Body of pancreas (tissue), 4 donors: ENCODE data around the gene SH2D4B.

Experiments used
- POLR2A ChIP-seq, 3 donors: fragments of 450-650 bp; IDR thresholded peaks; one replicate each; pipeline ENCODE4 v1.6.1; 2016; ENCODE audit warnings: antibody characterized with exemption in 3 of 3, mild to moderate bottlenecking in 2 of 3
- TF ChIP-seq, protein P1 (sequence below), 7 experiments: fragments of 450-650 bp in 4 of 7; fragments of 200-600 bp in 3 of 7; sonication (generic) in 3 of 7; IDR thresholded peaks; one replicate each; pipeline ENCODE4 v1.5.1; 2016 to 2019; ENCODE audit warnings: antibody characterized with exemption in 7 of 7

DNA sequence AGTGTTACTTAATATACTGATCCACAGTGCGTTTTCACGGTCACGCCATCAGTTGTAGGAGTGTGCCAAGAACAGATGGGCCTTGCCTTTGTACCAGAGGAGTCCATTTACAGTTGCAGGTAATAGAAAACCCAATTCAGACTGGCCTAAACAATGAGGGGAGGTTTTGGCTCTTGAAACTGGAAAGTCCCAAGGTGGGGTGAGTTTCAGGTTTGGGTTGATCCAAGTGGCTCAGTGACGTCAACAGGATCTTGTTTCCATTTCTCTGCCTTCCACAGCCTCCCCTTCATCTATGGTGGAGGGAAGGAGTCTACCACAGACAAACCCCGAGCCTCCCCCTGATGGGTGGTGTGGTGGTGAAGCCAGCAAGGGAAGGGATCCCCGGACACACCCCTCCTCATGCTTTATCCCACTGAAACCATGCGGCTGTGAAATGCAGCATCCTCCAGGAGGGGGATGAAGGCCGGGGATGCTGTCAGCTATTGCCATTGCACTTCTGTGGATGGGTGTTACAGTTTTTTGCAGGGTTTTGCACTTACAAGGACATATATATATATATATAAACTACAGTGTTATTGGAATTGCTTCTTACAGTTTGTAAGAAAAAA lies 14.8 kb upstream of the SH2D4B start:
- TF ChIP-seq, protein P1, sequence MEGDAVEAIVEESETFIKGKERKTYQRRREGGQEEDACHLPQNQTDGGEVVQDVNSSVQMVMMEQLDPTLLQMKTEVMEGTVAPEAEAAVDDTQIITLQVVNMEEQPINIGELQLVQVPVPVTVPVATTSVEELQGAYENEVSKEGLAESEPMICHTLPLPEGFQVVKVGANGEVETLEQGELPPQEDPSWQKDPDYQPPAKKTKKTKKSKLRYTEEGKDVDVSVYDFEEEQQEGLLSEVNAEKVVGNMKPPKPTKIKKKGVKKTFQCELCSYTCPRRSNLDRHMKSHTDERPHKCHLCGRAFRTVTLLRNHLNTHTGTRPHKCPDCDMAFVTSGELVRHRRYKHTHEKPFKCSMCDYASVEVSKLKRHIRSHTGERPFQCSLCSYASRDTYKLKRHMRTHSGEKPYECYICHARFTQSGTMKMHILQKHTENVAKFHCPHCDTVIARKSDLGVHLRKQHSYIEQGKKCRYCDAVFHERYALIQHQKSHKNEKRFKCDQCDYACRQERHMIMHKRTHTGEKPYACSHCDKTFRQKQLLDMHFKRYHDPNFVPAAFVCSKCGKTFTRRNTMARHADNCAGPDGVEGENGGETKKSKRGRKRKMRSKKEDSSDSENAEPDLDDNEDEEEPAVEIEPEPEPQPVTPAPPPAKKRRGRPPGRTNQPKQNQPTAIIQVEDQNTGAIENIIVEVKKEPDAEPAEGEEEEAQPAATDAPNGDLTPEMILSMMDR (IDR thresholded peaks at IDR 0.05): no peak
- TF ChIP-seq POLR2A (IDR thresholded peaks at IDR 0.05): no peak
